HG03039 (cell line): ENCODE data around the gene PLA2R1.

Experiments used
- ATAC-seq: cut with Tn5 transposase; IDR thresholded peaks from one replicate; pipeline ENCODE4 v1.9.1; 2021; ENCODE audit warnings: mild to moderate bottlenecking, moderate library complexity; ENCODE audit not compliant: unreplicated experiment

The PLA2R1 gene

DNA sequence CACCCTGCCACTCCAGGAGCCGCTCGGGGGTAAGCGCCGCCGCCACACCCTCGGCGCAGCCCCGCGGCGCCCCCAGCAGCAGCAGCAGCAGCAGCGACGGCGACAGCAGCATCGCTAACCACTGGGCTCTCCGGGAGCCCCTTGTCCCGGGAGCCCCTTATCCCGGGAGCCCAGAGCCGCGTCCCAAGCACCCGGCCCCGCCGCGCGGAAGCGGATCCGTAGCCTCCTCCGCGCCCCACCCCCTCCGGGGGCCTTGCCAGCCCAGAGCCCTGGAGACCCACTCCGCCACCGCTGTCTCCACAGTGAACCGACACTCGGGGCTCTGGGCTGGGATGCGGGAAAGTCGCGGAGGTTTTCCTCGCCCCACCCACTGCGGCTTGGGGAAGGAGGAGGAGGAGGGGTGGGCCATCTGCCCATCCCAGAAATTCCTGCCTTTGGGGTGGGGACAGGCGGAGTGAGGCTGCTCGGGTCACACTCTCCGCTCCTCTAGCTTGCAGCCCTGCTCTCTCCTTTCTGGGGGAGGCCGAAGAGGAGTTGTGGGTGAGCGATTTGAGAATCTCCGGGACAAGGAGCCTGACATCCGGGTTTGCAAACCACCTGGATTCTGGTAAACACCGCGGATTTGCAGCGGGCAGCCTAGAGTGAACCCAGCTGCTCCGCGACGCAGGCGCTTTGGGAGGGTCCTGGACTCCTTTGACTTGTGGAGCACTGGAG, at the start of gene PLA2R1:
Gene PLA2R1 (minus strand): TSS at position 324 of the 714 bp plus-strand sequence. CDS start 212 bp downstream, at position 112.
- ATAC-seq: no peak

DNA sequence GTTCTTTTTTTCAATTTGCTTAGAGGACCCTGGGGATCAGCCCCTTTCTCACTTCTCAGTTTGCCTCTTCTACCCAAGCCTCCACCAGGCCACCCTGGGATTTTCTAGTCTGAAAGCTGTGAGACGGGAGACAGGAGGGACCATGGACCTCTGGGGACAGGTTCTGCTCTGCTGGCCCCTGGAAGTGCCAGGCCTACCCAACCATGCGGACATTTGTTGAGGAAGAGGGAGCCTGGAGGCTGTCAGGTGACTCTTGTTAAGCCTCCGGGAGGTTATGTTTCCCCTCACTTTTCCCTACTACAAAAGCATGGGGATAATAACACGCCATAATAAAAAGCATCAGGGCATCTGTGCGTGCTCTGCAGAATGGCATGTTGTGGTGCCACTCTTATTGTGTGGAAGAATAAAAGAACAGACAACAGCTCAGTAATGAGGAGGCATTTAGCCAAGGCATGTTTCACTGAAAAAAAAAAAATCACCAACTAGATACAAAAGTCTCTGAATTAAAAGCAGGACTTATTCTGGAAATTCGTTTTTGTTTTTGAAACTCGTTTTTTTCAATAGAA, 48.3 kb upstream of the PLA2R1 start:
- no peak for ATAC-seq

DNA sequence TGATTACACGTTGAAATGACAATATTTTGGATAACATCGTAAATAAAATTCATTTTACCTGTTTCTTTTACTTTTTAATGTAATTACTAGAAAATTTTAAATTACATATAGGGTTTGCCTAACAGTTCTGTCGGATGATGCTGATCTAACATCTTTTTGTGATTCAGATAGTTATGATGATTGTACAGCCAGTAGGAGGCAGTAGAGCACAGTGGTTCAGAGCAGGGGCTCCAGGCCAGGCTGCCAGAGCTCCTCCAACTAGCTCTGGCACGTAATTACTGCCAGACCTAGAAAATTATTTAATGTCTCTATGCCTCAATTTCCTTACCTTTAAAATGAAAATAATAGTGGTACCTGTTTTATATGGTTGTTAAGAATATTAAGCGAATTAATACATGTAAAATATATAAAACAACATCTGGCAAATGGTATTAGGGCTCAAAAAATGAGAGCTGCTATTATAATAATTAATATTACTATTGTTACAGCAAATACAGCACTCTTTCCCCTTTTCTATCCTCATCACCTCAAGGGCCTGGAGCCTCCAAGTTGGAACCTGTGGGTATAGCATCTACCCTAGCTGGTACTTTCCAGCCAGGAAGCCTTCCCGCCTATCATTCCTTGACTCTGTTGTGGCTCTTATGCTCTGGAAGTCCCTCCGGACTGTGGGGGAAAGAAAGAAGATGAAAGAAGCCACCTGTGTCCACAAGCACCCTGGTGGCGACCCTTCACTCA, 47.7 kb upstream of the PLA2R1 start:
- ATAC-seq: peak; percentile 82

DNA sequence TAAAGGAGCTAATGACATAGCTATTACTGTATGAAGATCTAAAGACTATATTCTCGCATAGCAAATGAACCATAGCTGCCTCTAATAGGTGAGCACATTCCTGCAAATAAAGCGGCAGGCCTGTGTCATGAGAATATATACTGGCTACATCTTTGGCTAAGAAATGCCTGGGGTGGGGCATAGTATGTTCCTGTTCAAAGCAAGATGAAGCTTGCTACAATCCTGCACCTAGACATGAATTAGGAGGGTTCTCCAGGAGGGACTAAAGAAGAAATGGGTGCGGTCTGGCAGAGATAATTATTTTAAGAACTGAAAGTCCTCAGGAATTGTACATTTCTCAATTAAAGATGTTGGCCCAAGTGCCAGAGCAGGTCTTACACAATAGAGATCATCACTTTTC, 46.8 kb upstream of the PLA2R1 start:
- ATAC-seq: no peak

DNA sequence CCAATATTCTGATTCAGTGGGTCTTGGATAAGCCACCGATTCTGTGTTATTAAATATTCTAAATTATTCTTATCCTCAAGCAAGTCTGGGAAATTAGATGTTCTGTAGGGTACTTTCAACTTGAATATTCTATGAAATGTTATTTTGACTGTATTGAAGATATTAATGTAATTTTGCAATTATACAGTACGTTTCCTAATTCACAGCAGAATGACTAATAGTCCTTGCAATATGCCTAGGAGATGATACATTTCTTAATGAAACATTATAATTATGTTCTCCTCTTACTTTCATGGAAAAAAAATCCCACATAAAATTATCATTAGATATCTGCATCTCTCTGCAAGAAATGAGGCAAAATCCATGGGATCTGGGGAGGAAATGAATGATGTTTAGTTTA, 46.2 kb upstream of the PLA2R1 start:
- no peak for ATAC-seq

DNA sequence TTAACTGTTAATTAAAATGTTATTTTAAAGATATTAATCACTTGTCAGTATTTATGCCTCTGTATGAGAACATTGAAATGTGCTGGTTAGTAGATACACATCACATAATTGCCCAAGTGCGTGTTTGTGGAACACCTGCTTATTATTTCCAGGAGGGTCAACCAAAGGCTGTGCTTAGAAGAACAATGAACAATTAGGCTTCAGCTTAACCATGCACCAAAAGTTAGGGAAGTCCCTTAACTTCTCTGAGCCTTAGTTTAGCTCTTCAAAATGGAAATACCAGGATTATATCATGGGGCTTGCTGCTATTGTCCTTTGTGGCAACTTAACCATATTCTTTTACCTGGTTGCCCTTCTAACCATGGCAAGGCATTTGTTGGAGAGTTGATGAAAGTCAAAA, 43.0 kb upstream of the PLA2R1 start:
- no peak for ATAC-seq

DNA sequence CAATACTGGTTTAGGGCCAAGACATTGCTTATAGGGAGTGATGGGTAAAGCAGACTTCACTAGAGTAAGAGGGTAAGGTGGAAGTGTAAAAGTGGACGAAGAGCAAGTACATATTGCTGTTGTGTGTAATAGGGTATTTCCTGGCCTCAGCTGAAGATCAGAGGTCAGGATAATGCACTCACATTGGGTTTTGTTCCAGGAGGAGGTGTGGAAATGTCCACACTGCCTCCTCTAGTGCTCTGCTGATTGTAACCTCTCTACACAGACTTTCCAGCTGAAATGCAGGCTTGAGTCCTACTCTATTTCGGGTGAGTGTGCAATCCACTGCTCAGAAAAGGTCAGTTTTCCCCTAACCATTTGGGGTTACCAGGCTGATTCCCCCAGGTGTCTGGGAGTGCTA, 41.7 kb upstream of the PLA2R1 start:
- ATAC-seq: no peak

DNA sequence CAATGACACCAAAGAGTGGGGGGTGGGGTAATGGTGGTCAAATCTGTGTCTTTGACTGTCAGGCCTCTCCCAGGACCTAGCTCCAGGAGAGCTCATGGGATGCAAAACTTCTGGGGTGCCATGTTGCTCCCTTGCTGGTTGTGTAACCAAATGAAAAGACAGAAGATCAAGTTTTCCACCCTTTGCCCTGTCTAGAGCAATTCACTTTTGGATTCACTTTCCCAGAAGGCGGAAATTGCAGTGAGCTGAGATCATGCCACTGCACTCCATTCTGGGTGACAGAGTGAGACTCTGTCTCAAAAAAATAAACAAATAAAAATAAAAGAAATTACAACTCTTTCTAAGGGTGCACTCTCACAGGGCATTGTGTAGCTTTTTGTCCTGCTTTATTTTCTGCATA, 34.9 kb upstream of the PLA2R1 start:
- ATAC-seq: no peak

DNA sequence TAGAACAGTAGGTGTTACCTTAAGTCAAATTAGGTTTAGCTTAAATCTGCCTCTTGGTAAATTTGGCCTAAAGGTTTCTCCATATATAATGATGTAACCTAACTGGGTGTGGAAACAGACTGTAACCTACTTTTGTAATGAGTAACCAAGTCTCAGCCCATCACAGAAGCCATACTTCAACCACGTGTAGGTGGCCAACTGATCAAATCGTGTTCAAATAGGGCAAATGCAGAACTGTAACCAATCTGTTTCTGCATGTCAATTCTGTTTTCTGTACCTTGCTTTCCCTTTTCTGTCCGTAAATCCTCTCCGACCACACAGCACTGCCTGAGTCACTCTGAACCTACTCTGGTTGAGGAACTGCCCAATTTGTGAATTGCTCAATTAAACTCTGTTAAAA, 34.0 kb upstream of the PLA2R1 start:
- ATAC-seq: no peak

DNA sequence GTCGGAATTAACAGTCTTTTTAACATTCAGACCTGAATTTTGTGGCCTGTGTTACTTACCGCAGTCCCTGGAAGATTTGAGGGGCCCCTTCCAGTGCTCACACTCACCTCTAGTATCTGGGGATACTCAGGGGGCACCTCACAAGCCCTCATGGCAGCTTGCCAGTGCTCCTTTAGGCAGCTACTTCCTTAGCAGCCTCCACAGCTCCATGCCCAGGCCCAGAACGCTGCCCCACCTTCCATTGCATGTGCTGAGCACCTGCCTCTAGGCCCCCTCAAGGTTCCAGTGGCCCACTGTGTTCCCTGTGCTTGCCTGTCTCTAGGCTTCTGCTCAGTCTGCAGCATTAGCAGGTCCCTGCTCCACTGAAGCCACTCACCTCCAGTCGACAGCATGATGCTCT, 30.0 kb upstream of the PLA2R1 start:
- no peak for ATAC-seq

DNA sequence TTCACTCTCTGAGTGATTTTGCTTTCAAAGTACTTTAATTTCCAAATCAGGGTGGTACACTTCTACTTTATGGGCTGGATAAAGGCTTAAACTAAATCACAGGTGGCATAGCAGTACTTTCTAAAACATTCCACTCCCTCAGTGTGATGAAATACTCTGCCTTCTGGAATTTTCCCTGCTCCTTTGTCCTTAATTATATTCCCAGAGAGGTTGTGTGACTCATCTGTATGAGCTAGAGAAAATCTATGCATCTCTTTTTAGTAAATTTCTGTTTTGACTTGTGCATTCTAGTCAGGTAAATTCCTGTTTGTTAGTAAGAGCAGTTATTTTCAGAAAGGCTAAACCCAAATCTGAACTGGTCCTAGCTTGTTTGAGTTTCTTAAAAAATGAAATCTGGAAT, 29.0 kb upstream of the PLA2R1 start:
- ATAC-seq: no peak

DNA sequence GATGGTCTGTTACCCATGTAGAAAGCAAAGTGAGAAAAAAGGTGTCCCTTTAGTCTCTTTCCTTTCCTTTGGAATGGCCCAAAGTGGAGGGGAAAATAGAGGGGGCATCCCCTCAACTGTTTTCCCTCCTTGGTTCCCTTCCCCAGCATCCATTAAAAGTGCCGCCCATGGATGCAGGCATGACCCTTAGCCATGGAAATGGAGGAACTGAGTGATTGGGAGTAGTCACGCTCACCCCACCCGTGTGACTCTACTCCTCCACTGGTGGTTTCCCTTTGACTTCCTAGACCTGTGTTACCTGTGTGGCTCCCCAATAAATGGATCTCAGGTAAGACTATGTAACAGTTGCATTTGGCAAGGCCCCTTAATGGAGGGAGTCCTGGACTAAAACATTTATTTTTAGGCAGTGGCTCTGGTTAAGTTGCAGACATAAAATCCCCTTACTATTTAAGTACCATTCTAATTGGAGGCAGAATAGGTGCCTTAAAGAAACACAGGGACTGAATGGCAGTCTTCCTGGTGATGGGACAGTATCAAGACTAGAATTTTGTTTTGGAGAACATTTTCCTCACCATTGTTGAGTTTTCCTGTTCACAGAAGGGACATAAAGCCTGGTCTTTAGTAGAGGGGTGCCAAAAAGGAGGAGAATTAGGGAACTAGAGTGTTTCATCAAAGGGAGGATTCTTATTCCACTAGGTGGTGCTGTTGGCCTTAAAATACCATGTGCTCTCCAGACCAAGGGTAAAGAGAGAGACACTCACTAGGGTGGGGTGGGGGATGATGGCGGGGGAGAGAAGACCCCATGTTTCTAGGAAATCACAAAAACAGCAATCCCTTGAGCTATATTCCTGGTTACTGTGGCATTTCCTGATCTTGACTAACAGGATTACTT, 25.7 kb upstream of the PLA2R1 start:
- no peak for ATAC-seq

DNA sequence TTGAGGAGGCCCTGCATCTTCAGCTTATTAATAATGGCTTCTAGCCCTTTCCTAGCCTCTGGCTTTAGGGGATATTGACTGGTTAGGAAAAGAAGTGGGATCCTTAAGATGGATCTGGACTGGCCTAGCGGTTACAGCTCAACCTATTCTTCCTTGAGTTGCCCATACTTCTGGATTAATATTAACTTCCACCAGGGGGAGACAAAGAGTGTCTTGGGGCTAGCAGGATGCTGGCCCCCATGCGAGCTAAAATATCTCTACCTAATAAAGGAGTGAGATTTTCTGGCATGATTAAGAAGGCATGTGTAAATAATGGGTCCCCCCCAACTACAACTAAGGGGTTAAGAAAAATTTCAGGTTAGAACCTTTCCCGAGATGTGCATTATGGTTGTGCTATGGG, 23.2 kb upstream of the PLA2R1 start:
- no peak for ATAC-seq

DNA sequence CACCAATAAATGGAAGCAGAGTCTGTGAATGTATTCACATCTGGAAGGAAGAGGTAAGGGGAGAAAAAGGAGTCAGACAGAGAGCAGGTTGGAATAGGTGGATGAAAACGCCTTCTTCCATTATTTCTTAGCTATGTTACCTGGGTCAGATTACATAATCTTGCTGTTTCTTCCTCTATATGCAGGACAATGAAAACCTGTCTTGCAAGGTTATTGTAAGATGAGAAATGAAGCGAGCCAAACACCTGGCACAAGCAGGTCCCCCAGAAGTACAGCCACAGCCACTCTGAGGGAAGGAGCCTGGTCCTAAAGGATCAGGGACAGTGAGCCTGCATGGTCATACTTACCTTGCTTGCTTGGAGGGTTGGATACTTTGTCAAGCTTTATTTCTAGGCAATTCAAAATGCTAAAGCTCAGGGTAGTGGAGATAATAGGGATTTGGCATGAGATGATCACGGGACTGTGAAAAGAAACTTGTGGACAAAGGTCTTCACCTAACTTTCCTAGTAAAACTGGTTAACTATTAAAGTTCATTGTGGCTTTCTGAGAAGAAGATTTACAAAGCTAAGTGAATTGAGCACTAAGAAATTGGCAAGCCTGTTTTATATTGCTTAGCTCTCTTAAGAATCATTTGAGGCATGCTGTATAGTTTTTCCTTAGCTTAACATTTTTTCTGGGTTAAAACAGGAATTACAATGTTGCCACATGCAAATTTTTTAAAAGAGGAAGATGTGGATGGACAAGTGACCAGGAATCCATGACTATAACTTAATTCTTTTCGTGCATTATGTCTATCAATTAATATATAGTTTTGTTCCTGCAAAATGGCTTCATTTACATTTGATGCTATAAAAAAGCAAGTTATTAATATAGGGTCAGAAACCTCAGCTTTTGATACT, 15.7 kb upstream of the PLA2R1 start:
- ATAC-seq: no peak

DNA sequence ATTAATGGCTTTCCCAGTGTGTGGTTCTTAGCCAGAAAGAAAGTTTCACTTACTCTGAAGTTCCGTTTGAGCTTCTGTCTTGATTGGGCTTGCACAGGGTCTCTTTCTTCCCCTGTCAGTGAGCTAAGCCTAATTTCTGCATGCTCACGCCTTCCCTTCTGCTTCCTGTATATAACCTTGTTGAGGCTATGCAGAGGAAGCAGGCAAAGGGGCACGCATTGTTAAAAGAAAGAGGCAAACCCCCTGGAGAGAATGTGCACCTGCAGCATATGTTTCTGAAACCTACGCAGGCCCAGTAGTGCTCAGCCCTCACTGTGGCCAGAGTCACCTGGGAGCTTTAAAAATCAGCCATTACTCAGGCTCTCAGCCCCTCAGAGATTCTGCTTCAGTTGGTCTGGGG, 14.5 kb upstream of the PLA2R1 start:
- no peak for ATAC-seq

DNA sequence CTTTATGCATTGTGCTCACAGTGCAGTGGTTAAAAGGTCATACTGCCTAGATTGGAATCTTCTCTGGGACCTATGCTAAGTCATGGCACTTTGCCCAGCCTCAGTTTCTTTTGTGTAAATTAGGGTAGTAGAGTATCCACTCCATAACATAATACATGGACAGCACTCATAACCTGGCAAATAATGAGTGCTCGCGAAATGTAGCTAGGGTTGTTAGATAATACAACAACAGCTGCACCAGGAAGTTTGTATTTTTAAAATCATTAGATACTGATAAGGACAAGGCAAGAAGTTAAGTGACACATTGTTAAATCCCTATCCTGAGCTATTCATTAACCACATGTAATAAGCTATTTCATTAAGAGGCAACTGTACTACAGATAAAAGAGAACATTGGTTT, 13.8 kb upstream of the PLA2R1 start:
- no peak for ATAC-seq

DNA sequence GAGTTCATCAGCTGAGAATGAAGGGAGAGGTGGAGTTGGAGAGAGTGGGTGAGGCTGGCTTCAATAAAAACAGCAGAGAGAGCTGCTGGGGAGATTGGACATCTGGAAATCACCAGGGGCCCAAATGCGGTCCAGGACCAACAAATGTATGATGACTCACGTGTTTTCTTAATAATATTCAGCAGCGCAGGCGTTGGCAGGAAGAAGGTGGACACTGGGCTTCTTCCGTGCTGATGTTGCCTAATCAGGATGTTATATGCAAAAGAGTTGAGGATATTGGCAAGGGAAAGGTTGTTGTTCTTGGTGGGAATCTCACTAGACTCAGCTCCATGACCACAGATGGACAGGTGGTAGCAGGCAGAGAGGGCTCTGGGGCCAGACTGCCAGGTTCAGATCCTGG, 12.8 kb upstream of the PLA2R1 start:
- no peak for ATAC-seq

DNA sequence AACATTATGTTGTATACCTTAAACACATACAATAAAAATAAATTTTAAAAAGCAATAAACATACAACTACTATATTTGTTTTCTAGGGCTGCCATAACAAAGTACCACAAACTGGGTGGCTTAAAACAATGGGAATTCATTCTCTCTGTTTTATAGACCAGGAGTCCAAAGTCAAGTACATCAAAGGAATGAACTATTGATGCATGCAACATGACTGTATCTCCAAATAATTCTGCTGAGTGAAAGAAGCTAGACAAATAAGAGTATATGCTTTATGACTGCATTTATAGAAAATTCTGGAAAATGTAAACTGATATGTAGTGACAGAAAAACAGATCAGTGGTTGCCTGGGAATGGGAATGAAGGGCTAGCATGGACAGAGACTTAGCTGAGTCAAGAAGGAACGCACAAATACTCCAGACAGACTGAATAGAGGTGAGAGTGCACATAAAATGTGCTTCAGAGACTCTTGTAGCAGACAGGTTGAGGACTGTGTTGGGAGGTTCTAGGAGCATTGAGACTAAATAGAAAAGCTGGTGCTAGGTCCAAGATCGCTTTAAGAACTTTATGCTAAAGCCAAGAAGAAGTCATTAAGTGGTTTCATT, 11.0 kb upstream of the PLA2R1 start:
- ATAC-seq: no peak

DNA sequence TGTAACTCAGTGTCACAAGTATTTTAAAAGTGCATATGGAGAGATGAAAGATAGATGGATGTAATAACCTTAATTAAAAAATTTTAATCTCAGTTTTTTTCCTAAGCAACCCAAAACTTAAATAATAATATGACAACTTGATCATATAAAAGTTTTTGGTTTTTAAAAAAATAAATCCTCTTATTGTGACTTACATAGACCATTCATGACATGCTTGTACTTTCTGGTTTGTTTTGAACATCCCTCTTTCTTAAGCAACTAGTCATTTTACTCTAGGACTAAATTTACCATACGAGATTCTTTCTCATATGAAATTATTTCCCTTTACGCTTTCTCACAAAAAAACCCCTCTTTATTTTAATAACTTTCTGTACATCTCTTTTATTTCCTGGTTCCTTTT, 6.5 kb upstream of the PLA2R1 start:
- ATAC-seq: no peak

DNA sequence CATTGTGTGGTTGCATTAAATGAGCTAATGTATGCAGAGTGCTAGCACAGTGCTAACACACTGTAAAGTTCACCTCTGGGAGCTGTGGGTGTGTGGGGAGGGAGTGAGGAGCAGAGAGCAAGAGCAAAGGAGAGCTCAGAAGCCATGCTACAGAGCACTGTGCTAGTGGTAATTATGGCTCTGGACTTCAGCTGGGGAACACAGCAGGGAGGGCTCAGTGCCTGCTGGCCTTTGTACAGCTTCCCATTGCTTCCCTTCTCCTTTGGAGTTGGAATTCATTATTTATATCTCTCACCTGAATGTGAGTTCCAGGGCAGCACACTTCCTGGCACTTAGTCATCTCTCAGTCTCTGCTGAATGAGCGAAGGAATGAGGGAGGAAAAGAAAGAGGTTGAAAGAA, 2.5 kb upstream of the PLA2R1 start:
- no peak for ATAC-seq
